AML-193 (cell line): ENCODE results near the gene MBIP.
A peak's percentile ranks its signal among the peaks of the same experiment; 100 is the strongest.

Experiments
- DNase-seq, 2 experiments: peaks; one replicate each; lab custom pipeline; 2025; lab: John Stamatoyannopoulos, UW

Gene MBIP

GRCh38 chr14:36264107-36264506 lies 56.3 kb downstream of the MBIP start:
- DNase-seq, result no peak

- no peak for DNase-seq
These were observed 59.3 kb downstream of the MBIP start for GRCh38 chr14:36260970-36261640.

- DNase-seq, result no peak
These were observed 62.2 kb downstream of the MBIP start for GRCh38 chr14:36258241-36258640.

- DNase-seq, result peak; percentile 31 to 35
These were observed 64.2 kb downstream of the MBIP start for GRCh38 chr14:36256126-36256801.

- no peak for DNase-seq
These were observed 66.3 kb downstream of the MBIP start for GRCh38 chr14:36254020-36254624.
